Ovary (tissue), 9 donors: ENCODE data around the gene DAG1. TPM values are rescaled to one million over a fixed set of nuclear protein-coding genes. Genes with fewer than 3 reads are reported as not detected.

ENCODE experiments used
- DNase-seq, 5 donors: peaks; one replicate each; pipeline ENCODE4 v3.0.0-alpha.2; 2019 to 2020
- H3K27ac ChIP-seq, 2 donors: fragments of 200-600 bp; one replicate each; pipeline versions ENCODE4 v1.5.1 to v1.8.0; 2019 to 2022
- H3K27me3 ChIP-seq: fragments of 200-600 bp; one replicate; pipeline ENCODE4 v1.8.0; 2022
- H3K36me3 ChIP-seq: fragments of 200-600 bp; sonication (generic); one replicate; pipeline ENCODE4 v1.5.1; 2019
- H3K4me1 ChIP-seq: one replicate; pipeline ENCODE4 v1.8.1; 2013; ENCODE audit warnings: mild to moderate bottlenecking, moderate library complexity; ENCODE audit not compliant: insufficient read depth
- H3K4me3 ChIP-seq: fragments of 200-600 bp; sonication (generic); one replicate; pipeline ENCODE4 v1.5.1; 2017
- H3K9me3 ChIP-seq, 2 donors: fragments of 200-600 bp in 1 of 2; sonication (generic) in 1 of 2; one replicate each; pipeline versions ENCODE4 v1.5.1 to v1.8.1; 2013 to 2019; ENCODE audit warnings: mild to moderate bottlenecking in 1 of 2, moderate library complexity in 1 of 2
- CTCF ChIP-seq, 3 donors: fragments of 450-650 bp in 2 of 3; fragments of 200-600 bp in 1 of 3; IDR thresholded peaks; one replicate each; pipeline versions ENCODE4 v1.5.1 to v1.8.0; 2016 to 2022; ENCODE audit warnings: antibody characterized with exemption in 3 of 3, mild to moderate bottlenecking in 1 of 3
- EP300 ChIP-seq: sonication (generic); formaldehyde crosslinking; IDR thresholded peaks from one replicate; pipeline ENCODE4 v1.6.1; 2017; ENCODE audit warnings: antibody characterized with exemption
- POLR2A ChIP-seq: fragments of 450-650 bp; IDR thresholded peaks from one replicate; pipeline ENCODE4 v1.6.1; 2017; ENCODE audit warnings: antibody characterized with exemption, mild to moderate bottlenecking, moderate library complexity
- WGBS, 3 donors: extraction: QIAGEN DNeasy Blood & Tissue Kit in 1 of 3; methylation state at CpG; one replicate each; pipeline versions ENCODE4 v1.1.5 to v1.1.7; 2013 to 2017; 5-methylcytosine and 5-hydroxymethylcytosine counted together
- intact Hi-C, 4 donors: fragments of 100-400 bp; cut with DNase I; formaldehyde crosslinking; loops; one replicate each; pipeline versions ENCODE4 v1.11.0 to v1.15.1; 2022 to 2023
- polyA plus RNA-seq, 2 donors: library from polyadenylated mRNA; stranded (reverse); fragments of 200-250 nt in 1 of 2; fragments of 350-450 nt in 1 of 2; fragmentation: Illumina TruSeq in 1 of 2; extraction: RNeasy Lipid Tissue Mini Kit (QIAGEN cat#74804) in 1 of 2; gene quantifications; one replicate each; pipeline ENCODE4 v1.2.3, GENCODE V29; 2013 to 2014
- total RNA-seq, 7 donors: library from RNA; depleted of rRNA in 2 of 7; stranded (reverse); fragments of >200 nt in 2 of 7; fragmentation: NEBNext Ultra II Directional in 3 of 7; extraction: Animal tissue kit (Norgen Biotek cat#: 25700) in 3 of 7; gene quantifications; one replicate each; pipeline versions ENCODE4 v1.1.0 to v1.2.4, GENCODE V29; 2016 to 2023
- donor health status: DM: no; HTN: no; CAD: no; lungs with moderate emphysema.
- donor health status: DM: no; HTN: no; CAD: no.
- donor health status: Bipolar disorder and iron deficiency.
- donor health status: DM: yes; HTN: yes; CAD: no.
- donor health status: DM: no; HTN: no; CAD: no.
- donor health status: DM: yes; HTN: yes; CAD: no.

Gene DAG1
- total and polyA plus RNA-seq, 9 donors: 22.1 to 90.7 (median 59.3) TPM

GRCh38 chr3:49530231-49530630, 60.2 kb downstream of the DAG1 start:
- H3K4me1 ChIP-seq: peaks cover 7% of the 10 kb centered on the region
- H3K9me3 ChIP-seq: no peaks in the 10 kb centered on the region
- TF ChIP-seq POLR2A (no peak), EP300 (no peak), CTCF (IDR thresholded peaks at IDR 0.05) (no peak)
- DNase-seq: no peak
- no peak overlapping the region for H3K27ac ChIP-seq
- no peaks in the 10 kb centered on the region for H3K36me3 ChIP-seq
- no peak overlapping the region for H3K4me3 ChIP-seq
- no peaks in the 10 kb centered on the region for H3K27me3 ChIP-seq
- 88 to 91% (median 91%) methylated on average over 5 of the region's 5 CpGs for WGBS, 3 donors
- intact Hi-C loops: loop anchor here in 1 of 4 donors (5.0 kb wide), 1 partner anchor 58 kb away; the partner anchor contains the start of gene DAG1

GRCh38 chr3:49530701-49531100, 60.6 kb downstream of the DAG1 start:
- 87 to 88% (median 87%) methylated on average over 8 of the region's 8 CpGs for WGBS, 3 donors
- no peak overlapping the region for H3K4me3 ChIP-seq
- TF ChIP-seq POLR2A: no peak
- TF ChIP-seq EP300: no peak
- no peak for TF ChIP-seq CTCF (IDR thresholded peaks at IDR 0.05)
- H3K27ac ChIP-seq: no peak overlapping the region
- H3K9me3 ChIP-seq: no peaks in the 10 kb centered on the region
- no peaks in the 10 kb centered on the region for H3K27me3 ChIP-seq
- intact Hi-C loops: loop anchor here in 1 of 4 donors (5.0 kb wide), 1 partner anchor 58 kb away; the partner anchor contains the start of gene DAG1
- no peak for DNase-seq
- H3K36me3 ChIP-seq: no peaks in the 10 kb centered on the region
- peaks cover 11% of the 10 kb centered on the region for H3K4me1 ChIP-seq

GRCh38 chr3:49531218-49531617, 61.2 kb downstream of the DAG1 start:
- Histone ChIP-seq H3K4me3 (no peak overlapping the region), H3K36me3 (no peaks in the 10 kb centered on the region), H3K4me1 (peaks cover 16% of the 10 kb centered on the region), H3K27me3 (no peaks in the 10 kb centered on the region), H3K27ac (no peak overlapping the region), H3K9me3 (no peaks in the 10 kb centered on the region)
- 81 to 84% (median 83%) methylated on average over 10 of the region's 10 CpGs for WGBS, 3 donors
- intact Hi-C loops: loop anchor here in 1 of 4 donors (5.0 kb wide), 1 partner anchor 59 kb away; the partner anchor contains the start of gene DAG1
- no peak for TF ChIP-seq EP300
- no peak for TF ChIP-seq CTCF (IDR thresholded peaks at IDR 0.05)
- TF ChIP-seq POLR2A: no peak
- DNase-seq: peak in 2 of 5 donors; percentile 33 to 39

GRCh38 chr3:49531715-49532114, 61.6 kb downstream of the DAG1 start:
- peaks cover 21% of the 10 kb centered on the region for H3K4me1 ChIP-seq
- intact Hi-C loops: loop anchor here in 1 of 4 donors (5.0 kb wide), 1 partner anchor 59 kb away; the partner anchor contains the start of gene DAG1
- H3K36me3 ChIP-seq: no peaks in the 10 kb centered on the region
- no peaks in the 10 kb centered on the region for H3K9me3 ChIP-seq
- WGBS, 3 donors: 95 to 96% (median 96%) methylated on average over 16 of the region's 16 CpGs
- no peak overlapping the region for H3K27ac ChIP-seq
- H3K4me3 ChIP-seq: no peak overlapping the region
- H3K27me3 ChIP-seq: no peaks in the 10 kb centered on the region
- TF ChIP-seq POLR2A (no peak), EP300 (no peak)
- peak in 1 of 5 donors; percentile 10 for DNase-seq

GRCh38 chr3:49533031-49533430, 63.0 kb downstream of the DAG1 start:
- Histone ChIP-seq H3K27me3 (no peaks in the 10 kb centered on the region), H3K9me3 (no peaks in the 10 kb centered on the region), H3K36me3 (no peaks in the 10 kb centered on the region), H3K4me3 (no peak overlapping the region), H3K4me1 (peaks cover 21% of the 10 kb centered on the region), H3K27ac (peak overlapping the region in 1 of 2 donors; percentile 89)
- TF ChIP-seq EP300: no peak
- TF ChIP-seq POLR2A: no peak
- no peak for TF ChIP-seq CTCF (IDR thresholded peaks at IDR 0.05)
- intact Hi-C loops: loop anchor here in 1 of 4 donors (5.0 kb wide), 1 partner anchor 61 kb away; the partner anchor contains the start of gene DAG1
- 92 to 94% (median 93%) methylated on average over 13 of the region's 13 CpGs for WGBS, 3 donors
- DNase-seq: peak in 3 of 5 donors; percentile 36 to 41 (median 41)
